HAP-1 (cell line): ENCODE results near the gene ENGASE.

ENCODE experiments used
- DNase-seq, 2 experiments: peaks; one replicate each; pipeline ENCODE4 v3.0.0-alpha.2; 2016 to 2020; ENCODE audit warnings: low spot score in 2 of 2
- H3K27me3 ChIP-seq: fragments of 250-450 bp; sonication (Bioruptor Pico); 2 replicates; pipeline ENCODE4 v1.5.1; 2020; ENCODE audit warnings: low read depth, mild to moderate bottlenecking, moderate library complexity
- H3K36me3 ChIP-seq: fragments of 250-450 bp; sonication (Bioruptor Pico); replicated peaks from 2 replicates; pipeline ENCODE4 v1.5.1; 2020; ENCODE audit warnings: mild to moderate bottlenecking
- H3K4me1 ChIP-seq: fragments of 250-450 bp; sonication (Bioruptor Pico); 2 replicates; pipeline ENCODE4 v1.5.1; 2020; ENCODE audit warnings: mild to moderate bottlenecking
- H3K4me3 ChIP-seq: fragments of 250-450 bp; sonication (Bioruptor Pico); 2 replicates; pipeline ENCODE4 v1.5.1; 2020; ENCODE audit warnings: mild to moderate bottlenecking, moderate library complexity
- H3K9me3 ChIP-seq: fragments of 250-450 bp; sonication (Bioruptor Pico); 2 replicates; pipeline ENCODE4 v1.5.1; 2020; ENCODE audit warnings: mild to moderate bottlenecking, moderate library complexity
- in situ Hi-C: fragments of 300-500 bp; cut with MboI; formaldehyde crosslinking; loops from 3 replicates; pipeline ENCODE4 v1.14.3; 2020; ENCODE audit warnings: low sequenced_read_pairs, inconsistent platforms, mixed read lengths

Gene ENGASE

DNA sequence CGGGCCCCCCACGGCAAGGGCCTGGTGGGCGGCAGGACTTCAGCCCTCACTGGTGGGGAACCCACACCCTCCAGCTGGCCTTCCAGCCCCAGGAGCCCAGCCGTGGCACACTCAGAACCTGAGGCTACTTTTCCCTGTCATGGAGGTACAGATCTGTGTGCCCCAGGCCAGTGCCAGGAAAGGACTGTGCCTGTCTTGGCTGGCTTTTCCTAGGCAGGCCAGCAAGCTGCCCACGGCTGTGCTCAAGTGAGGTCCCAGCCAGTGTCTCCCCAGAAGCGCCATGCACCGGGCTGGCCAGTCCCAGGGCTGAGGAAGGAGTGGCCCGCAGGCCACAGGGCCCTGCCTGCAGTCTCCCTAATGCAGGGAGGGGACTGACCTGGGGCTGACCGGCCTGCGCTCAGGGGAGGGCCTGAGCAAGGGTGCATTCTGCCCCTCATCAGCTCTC is 16.6 kb downstream of the ENGASE start:
- no peak for DNase-seq
- Histone ChIP-seq H3K27me3 (no peaks in the 10 kb centered on the region; the same call in 1 of the 2 replicates), H3K4me1 (no peaks in the 10 kb centered on the region), H3K9me3 (no peaks in the 10 kb centered on the region), H3K4me3 (no peak overlapping the region), H3K36me3 (peaks cover 9% of the 10 kb centered on the region)
- in situ Hi-C loops = no loop called here

DNA sequence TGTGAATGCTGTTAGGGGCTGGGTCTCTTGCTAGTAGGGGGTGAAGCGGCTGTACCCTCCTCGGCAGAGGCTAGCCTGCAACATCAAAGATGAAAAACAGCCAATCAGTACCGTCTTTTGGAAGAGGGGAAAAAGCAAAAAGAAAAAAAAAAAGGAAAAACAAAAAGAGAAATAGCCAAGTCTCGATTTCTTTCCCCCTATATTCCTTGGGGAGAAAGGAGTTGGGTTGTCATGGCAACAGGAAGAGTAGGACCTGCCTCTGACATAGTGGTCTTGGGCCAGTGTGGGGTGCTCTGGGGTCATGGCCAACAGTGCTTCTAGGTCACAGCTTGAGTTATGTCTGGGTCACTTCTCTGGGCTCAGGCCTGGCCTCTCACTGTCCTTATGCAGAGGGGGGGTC is 17.9 kb downstream of the ENGASE start:
- no peak overlapping the region for H3K4me3 ChIP-seq
- in situ Hi-C loops = no loop called here
- no peaks in the 10 kb centered on the region for H3K4me1 ChIP-seq
- peaks cover 6% of the 10 kb centered on the region for H3K27me3 ChIP-seq
- peaks cover 3% of the 10 kb centered on the region; the same call in 1 of the 2 replicates for H3K36me3 ChIP-seq
- DNase-seq = no peak
- H3K9me3 ChIP-seq = no peaks in the 10 kb centered on the region

DNA sequence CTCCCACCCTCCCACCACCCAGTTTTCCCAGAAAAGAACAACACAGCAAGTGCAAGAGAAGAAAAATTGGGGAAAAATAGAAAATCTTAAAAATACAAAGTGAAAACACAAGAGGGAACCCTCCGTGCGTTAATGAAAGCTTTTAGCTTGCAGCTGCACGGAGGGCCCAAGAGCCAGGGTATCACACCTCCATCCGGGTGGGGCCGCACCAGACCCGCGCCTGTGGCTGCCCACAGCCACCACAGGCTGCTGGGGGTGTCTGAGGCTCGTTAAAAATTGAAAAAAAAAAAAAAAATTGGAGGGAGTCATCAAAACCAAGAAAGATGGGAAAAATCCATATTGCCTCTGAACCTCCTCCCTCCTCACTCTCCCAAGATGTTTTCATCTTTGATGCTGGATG is 18.6 kb downstream of the ENGASE start:
- Histone ChIP-seq H3K4me1 (no peaks in the 10 kb centered on the region), H3K9me3 (no peaks in the 10 kb centered on the region), H3K36me3 (no peaks in the 10 kb centered on the region; the same call in 1 of the 2 replicates), H3K4me3 (no peak overlapping the region), H3K27me3 (peaks cover 14% of the 10 kb centered on the region)
- in situ Hi-C loops = no loop called here
- no peak for DNase-seq

DNA sequence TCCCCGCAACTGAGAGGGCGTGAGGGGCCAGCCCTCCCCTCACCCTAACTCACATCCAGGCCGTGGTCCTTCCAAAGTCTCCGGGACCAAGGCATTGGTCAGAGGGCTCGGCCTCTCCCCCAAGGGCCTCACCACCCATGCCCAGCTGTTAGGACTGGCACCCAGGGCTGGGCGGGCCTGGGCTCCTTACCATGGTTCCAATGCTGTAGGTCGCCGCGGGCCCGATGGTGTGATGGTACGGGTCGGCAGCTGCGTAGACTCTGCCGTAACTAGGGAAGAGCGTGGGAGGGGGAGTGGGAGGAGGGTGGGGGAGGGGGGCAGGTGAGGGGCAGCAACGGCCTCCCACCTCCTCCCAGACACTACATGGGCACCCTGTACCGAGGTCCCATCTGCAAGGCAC is 19.6 kb downstream of the ENGASE start:
- in situ Hi-C loops = no loop called here
- DNase-seq = no peak
- H3K4me3 ChIP-seq = no peak overlapping the region
- no peaks in the 10 kb centered on the region for H3K4me1 ChIP-seq
- peaks cover 23% of the 10 kb centered on the region for H3K27me3 ChIP-seq
- H3K9me3 ChIP-seq = no peaks in the 10 kb centered on the region
- H3K36me3 ChIP-seq = no peaks in the 10 kb centered on the region

- in situ Hi-C loops = no loop called here
- Histone ChIP-seq H3K4me3 (no peak overlapping the region), H3K9me3 (no peaks in the 10 kb centered on the region), H3K27me3 (peaks cover 36% of the 10 kb centered on the region), H3K4me1 (no peaks in the 10 kb centered on the region), H3K36me3 (no peaks in the 10 kb centered on the region)
- no peak for DNase-seq
Measured at GRCh38 chr17:79095345-79096055, 20.9 kb downstream of the ENGASE start.

DNA sequence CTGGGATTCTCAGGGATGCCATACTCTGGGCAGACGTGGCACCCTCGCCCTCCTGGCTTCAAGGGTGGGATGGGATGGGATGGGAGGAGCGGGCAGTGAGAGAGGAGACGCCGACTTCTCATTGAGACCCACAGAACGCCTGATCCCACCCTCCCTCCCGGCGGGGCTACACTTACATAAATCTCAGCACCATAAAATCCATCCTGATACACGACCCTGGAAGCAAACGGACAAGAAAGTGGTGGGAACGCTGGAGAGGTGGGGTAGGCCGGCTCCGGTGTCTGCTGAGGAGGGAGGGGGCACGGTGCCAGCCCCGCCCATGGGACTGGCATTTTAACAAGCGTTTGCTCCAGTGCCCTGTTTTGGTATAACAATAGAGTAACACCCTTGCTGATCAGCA is 21.9 kb downstream of the ENGASE start:
- Histone ChIP-seq H3K4me1 (no peaks in the 10 kb centered on the region), H3K9me3 (no peaks in the 10 kb centered on the region), H3K4me3 (no peak overlapping the region), H3K36me3 (no peaks in the 10 kb centered on the region), H3K27me3 (peaks cover 46% of the 10 kb centered on the region)
- in situ Hi-C loops = no loop called here
- no peak for DNase-seq

DNA sequence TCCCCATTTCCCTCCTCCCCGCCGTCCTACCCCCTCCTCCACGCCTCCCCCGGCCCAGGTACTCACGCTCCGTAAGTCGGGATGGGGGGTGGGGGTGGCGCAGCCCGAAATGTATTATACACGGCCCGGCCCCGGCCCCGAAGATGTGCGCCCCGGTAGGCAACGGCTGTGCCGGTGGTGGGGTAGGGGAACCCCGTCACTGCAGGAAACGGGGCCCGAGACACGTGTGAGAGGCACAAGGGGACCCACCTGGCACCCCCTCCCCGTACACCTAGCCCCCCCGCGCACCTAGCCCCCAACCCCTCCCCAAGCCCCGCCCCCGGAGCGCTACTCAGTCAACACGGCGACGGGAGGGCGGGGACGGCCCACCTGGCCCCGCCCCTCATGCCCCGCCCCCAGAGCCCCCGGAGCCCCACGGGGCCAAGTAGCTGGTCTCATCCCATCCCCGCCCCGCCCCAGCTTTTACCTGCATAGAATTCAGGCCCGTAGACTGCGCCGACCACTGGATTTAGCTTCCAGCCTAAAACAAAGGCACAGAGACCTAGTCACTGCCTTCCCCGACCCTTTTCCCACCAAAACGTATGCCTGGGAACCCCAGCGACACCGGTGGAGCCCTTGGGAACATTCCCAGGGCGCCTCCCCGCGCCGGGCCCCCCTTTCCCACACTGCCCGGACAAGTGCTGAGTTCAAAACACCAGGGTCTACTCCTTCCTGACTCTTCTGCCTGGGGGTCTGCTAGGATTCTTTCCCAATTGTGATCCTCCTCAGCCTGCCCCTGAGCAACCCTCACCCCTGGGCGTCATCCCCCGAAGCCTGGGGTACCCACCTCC is 22.8 kb downstream of the ENGASE start:
- in situ Hi-C loops = no loop called here
- Histone ChIP-seq H3K4me1 (no peaks in the 10 kb centered on the region), H3K36me3 (no peaks in the 10 kb centered on the region), H3K4me3 (no peak overlapping the region), H3K27me3 (peaks cover 53% of the 10 kb centered on the region), H3K9me3 (no peaks in the 10 kb centered on the region)
- no peak for DNase-seq

- no peaks in the 10 kb centered on the region for H3K4me1 ChIP-seq
- in situ Hi-C loops = no loop called here
- no peak overlapping the region for H3K4me3 ChIP-seq
- DNase-seq = no peak
- H3K36me3 ChIP-seq = no peaks in the 10 kb centered on the region
- peaks cover 63% of the 10 kb centered on the region for H3K27me3 ChIP-seq
- H3K9me3 ChIP-seq = no peaks in the 10 kb centered on the region
Measured at GRCh38 chr17:79098282-79098867, 23.8 kb downstream of the ENGASE start.

- H3K27me3 ChIP-seq = peaks cover 65% of the 10 kb centered on the region
Measured at GRCh38 chr17:79100405-79100804, 25.8 kb downstream of the ENGASE start.

DNA sequence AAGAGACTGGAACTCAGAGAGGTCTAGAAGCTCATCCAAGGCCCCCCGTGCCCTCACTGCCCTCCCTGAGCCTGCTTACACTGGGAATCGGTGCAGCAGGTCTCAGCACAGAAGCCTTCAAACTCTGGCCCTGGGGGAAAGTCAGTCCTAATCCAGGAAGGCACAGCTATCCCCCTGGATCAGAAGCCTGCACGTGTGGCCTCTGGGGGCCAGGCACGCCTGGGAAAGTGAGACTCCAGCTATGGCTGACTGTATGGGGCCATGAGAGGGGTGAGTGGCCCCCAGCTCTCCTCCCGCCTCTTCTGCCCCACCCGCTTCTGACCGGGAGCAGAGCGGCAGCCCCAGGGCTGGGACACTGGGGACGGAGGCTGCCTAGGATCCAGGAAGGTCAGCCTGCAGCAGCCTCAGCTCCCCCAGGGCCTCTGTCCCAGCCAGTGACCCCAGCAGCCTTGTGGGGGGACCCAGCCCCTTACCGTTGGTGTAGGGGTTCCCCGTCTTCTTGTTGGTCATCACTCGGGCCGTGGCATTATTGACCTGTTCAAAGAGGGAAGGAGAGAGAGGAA is 26.6 kb downstream of the ENGASE start:
- H3K9me3 ChIP-seq = no peaks in the 10 kb centered on the region
- no peaks in the 10 kb centered on the region for H3K36me3 ChIP-seq
- no peak for DNase-seq
- no peak overlapping the region for H3K4me3 ChIP-seq
- peaks cover 65% of the 10 kb centered on the region for H3K27me3 ChIP-seq
- no peaks in the 10 kb centered on the region for H3K4me1 ChIP-seq
- in situ Hi-C loops = no loop called here

More at GRCh38 chr17:79100405-79100804, 25.8 kb downstream of the ENGASE start:
- DNase-seq = no peak
- H3K4me3 ChIP-seq = no peak overlapping the region
- H3K4me1 ChIP-seq = no peaks in the 10 kb centered on the region
- in situ Hi-C loops = no loop called here
- H3K36me3 ChIP-seq = no peaks in the 10 kb centered on the region
- no peaks in the 10 kb centered on the region for H3K9me3 ChIP-seq

- Histone ChIP-seq H3K4me3 (no peak overlapping the region), H3K27me3 (peaks cover 58% of the 10 kb centered on the region), H3K9me3 (no peaks in the 10 kb centered on the region), H3K4me1 (no peaks in the 10 kb centered on the region), H3K36me3 (no peaks in the 10 kb centered on the region)
- no peak for DNase-seq
- in situ Hi-C loops = no loop called here
Measured at GRCh38 chr17:79102214-79102613, 27.6 kb downstream of the ENGASE start.

DNA sequence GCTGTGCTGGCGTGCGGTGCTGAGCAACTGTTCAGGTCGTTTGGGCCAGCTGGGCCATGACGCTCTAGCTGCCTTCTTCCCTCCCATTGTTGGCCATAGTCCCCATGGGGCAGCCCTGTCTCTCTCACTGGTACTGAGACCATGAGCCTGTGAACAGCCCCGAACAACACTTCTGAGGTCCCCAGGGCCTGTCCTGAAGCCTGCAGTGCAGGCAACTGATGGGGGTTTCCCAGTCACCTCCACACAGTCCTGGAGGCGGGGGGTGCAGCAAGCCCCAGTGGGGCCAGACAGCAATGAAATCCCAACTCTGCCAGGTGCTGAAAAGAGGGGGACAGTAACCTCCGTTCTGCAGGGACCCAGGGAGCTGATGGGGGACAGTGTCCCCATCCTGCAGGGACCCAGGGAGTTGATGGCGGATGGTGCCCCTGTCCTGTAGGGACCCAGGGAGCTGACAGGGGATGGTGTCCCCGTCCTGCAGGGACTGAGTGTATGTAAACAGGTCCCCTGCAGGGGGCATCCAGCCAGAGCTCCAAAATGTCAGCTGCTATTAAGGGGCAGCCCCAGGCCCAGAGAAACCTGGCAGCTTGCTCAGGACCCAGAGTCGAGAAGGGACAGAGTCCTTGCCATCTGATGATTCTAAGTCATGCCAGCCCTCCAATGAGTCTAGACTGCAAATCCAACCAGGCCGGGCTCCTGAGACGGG is 30.4 kb downstream of the ENGASE start:
- peaks cover 33% of the 10 kb centered on the region for H3K27me3 ChIP-seq
- in situ Hi-C loops = no loop called here
- DNase-seq = no peak
- no peaks in the 10 kb centered on the region for H3K9me3 ChIP-seq
- no peak overlapping the region for H3K4me3 ChIP-seq
- H3K4me1 ChIP-seq = no peaks in the 10 kb centered on the region
- no peaks in the 10 kb centered on the region for H3K36me3 ChIP-seq

DNA sequence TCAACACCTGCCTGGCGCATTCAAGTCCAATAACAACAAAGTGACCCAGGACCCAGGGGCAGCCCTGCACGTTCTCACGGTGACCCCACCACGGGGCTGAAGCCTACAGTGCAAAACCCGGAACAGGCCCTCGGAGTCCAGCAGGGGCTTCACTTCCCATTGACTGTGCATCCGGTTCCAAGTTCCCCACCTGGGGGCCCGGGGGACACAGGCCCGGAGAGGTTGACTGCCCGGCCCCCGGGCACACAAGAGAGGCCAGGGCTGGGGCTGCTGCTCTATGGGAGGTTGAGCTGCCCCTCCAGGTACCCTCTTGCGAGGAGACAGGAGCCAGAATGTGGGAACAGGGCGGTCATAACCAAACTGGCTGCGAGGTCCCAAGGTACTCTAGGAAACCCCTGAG is 31.3 kb downstream of the ENGASE start:
- Histone ChIP-seq H3K36me3 (no peaks in the 10 kb centered on the region), H3K4me3 (no peak overlapping the region), H3K27me3 (peaks cover 25% of the 10 kb centered on the region), H3K9me3 (no peaks in the 10 kb centered on the region), H3K4me1 (no peaks in the 10 kb centered on the region)
- DNase-seq = no peak
- in situ Hi-C loops = no loop called here
